Measurements from ENCODE around the gene FES. TPM values are rescaled to one million over a fixed set of nuclear protein-coding genes. Genes with fewer than 3 reads are reported as not detected.

Gene FES
- total and polyA plus RNA-seq, 10 of the 15 experiments (the other 5 are each of a cell fraction or from before 2014, with no cell fraction given), result 0.07 to 23.9 (median 9.9) TPM

GRCh38 chr15:90887037-90887481 lies 2.8 kb downstream of the FES start:
- Histone ChIP-seq H4K20me1 (ENCODE audit: control insufficient read depth, insufficient read depth) (no peaks in the 10 kb centered on the region), H3K27me3 (replicated peaks in 1 of 2; ENCODE audit: control insufficient read depth in 2 of 2, insufficient read depth in 2 of 2, low read length in 1 of 2) (no peaks in the 10 kb centered on the region), H3K9me3 (replicated peaks; ENCODE audit: control insufficient read depth, insufficient read depth, low read length) (no peaks in the 10 kb centered on the region), H3K9ac (ENCODE audit: control insufficient read depth, insufficient read depth, low read length) (no peak overlapping the region), H3K4me3 (no peak overlapping the region), H3K79me2 (ENCODE audit: control insufficient read depth, insufficient read depth, low read length) (no peaks in the 10 kb centered on the region; the same call in 1 of the 2 replicates), H3K27ac (ENCODE audit: control insufficient read depth, insufficient read depth) (no peak overlapping the region), H2AFZ (ENCODE audit: control insufficient read depth, low read depth, low read length) (no peak overlapping the region), H3K36me3 (ENCODE audit: control insufficient read depth in 2 of 2, insufficient read depth in 2 of 2, low read length in 1 of 2) (peaks cover 0 to 4% of the 10 kb centered on the region in 2 experiments; a peak in 2 of 4 replicates), H3K4me2 (ENCODE audit: control insufficient read depth, insufficient read depth) (no peak overlapping the region), H3K4me1 (ENCODE audit: control insufficient read depth, insufficient read depth, low read length) (peaks cover 19% of the 10 kb centered on the region)
- DNase-seq (ENCODE audit: low read depth, low spot score) (no peak), FAIRE-seq (no peak), ATAC-seq (no peak)
- ChIA-PET SMC1A (ENCODE audit: uncharacterized antibody, unreplicated experiment) (interaction anchor here (1.1 to 4.6 kb wide), 15 partner anchors 10 to 387 kb away, joined by 3 to 49 read pairs (median 10); partner anchors contain the start of genes HDDC3 and UNC45A), RAD21 (ENCODE audit: unreplicated experiment) (interaction anchor here (1.5 to 4.0 kb wide), 7 partner anchors 46 to 567 kb away, joined by 3 to 57 read pairs (median 18); partner anchors contain the start of genes BLM, HDDC3 and UNC45A), POLR2A (interaction anchor here (0.6 kb wide), 1 partner anchor 13 kb away, joined by 4 read pairs; no protein-coding TSS in a partner anchor), CTCF (interaction anchor here (1.0 to 4.7 kb wide), 22 partner anchors 9 to 542 kb away, joined by 3 to 104 read pairs (median 10); partner anchors contain the start of genes BLM, HDDC3 and UNC45A)
- BruUV-seq (replicated peaks), result no TSS peak
- in situ Hi-C loops (cut with MboI), result loop anchor here (5.0 kb wide), 2 partner anchors 240 to 565 kb away; no protein-coding TSS in a partner anchor
- TF ChIP-seq PRDM15 (CRISPR knock-in tag; IDR thresholded peaks at IDR 0.05) (no peak), CHD4 (IDR thresholded peaks at IDR 0.05) (no peak), HDAC6 (IDR thresholded peaks at IDR 0.05; ENCODE audit: unreplicated experiment) (no peak), CBX3 (IDR thresholded peaks at IDR 0.05; ENCODE audit: borderline replicate concordance, low read depth) (no peak), BCL11A (IDR thresholded peaks at IDR 0.05; ENCODE audit: low read depth, low read length) (no peak), ZNF622 (IDR thresholded peaks at IDR 0.05) (no peak), RUNX3 (IDR thresholded peaks at IDR 0.05; ENCODE audit: low read length) (no peak), FOS (IDR thresholded peaks at IDR 0.05; ENCODE audit: borderline replicate concordance, extremely low read depth, insufficient read length) (no peak)
- intact Hi-C loops (cut with micrococcal nuclease; ENCODE audit: unreplicated experiment), result loop anchor here (5.0 to 10.0 kb wide), 4 partner anchors 70 to 392 kb away; partner anchors contain the start of gene BLM
- 74% methylated on average over 13 of the region's 13 CpGs for WGBS (ENCODE audit: insufficient coverage, insufficient replicate concordance, low lambda C conversion rate, missing lambda C conversion rate)

Data from GM12878 (cell line).